Thyroid gland (tissue), 4 donors: ENCODE results near the gene MBD3.

Experiments used
- POLR2A ChIP-seq, 2 donors: fragments of 450-650 bp; IDR thresholded peaks; one replicate each; pipeline ENCODE4 v1.6.1; 2017; ENCODE audit warnings: antibody characterized with exemption in 2 of 2, mild to moderate bottlenecking in 2 of 2, moderate library complexity in 1 of 2
- TF ChIP-seq, protein P1 (sequence below), 6 experiments: fragments of 200-600 bp in 3 of 6; fragments of 450-650 bp in 3 of 6; sonication (generic) in 3 of 6; IDR thresholded peaks; one replicate each; pipeline ENCODE4 v1.5.1; 2016 to 2019; ENCODE audit warnings: antibody characterized with exemption in 6 of 6, mild to moderate bottlenecking in 2 of 6, inconsistent platforms in 1 of 6, moderate library complexity in 1 of 6

DNA sequence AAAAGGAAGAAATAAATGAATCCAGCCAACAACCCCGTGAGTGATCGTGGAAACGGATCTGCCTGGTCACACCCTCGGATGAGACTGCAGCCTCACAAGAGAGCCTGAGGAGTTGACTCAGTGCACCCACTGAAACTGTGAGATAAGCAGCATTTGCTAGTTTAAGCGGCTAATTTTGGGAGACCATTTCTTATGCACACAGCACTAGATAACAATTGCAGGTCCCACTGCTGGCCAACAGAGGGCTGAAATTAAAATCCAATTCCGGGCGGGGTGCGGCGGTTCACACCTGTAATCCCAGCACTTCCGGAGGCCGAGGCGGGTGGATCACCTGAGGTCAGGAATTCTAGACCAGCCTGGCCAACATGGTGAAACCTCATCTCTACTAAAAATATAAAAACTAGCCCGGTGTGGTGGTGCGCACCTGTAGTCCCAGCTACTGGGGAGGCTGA lies 9.0 kb upstream of the MBD3 start:
- TF ChIP-seq, protein P1, sequence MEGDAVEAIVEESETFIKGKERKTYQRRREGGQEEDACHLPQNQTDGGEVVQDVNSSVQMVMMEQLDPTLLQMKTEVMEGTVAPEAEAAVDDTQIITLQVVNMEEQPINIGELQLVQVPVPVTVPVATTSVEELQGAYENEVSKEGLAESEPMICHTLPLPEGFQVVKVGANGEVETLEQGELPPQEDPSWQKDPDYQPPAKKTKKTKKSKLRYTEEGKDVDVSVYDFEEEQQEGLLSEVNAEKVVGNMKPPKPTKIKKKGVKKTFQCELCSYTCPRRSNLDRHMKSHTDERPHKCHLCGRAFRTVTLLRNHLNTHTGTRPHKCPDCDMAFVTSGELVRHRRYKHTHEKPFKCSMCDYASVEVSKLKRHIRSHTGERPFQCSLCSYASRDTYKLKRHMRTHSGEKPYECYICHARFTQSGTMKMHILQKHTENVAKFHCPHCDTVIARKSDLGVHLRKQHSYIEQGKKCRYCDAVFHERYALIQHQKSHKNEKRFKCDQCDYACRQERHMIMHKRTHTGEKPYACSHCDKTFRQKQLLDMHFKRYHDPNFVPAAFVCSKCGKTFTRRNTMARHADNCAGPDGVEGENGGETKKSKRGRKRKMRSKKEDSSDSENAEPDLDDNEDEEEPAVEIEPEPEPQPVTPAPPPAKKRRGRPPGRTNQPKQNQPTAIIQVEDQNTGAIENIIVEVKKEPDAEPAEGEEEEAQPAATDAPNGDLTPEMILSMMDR (IDR thresholded peaks at IDR 0.05), result no peak
- no peak for TF ChIP-seq POLR2A (IDR thresholded peaks at IDR 0.05)
